ENCODE measurements around the gene CGB5. TPM values are rescaled to one million over a fixed set of nuclear protein-coding genes. Genes with fewer than 3 reads are reported as not detected.
"Not testable (repeated sequence)": the region's sequence is repeated elsewhere in the genome, so short reads cannot be mapped to it uniquely, and the experiment has no call there.

Gene CGB5
- polyA plus RNA-seq (2013, experiment 1 of 4), result not detected
- polyA plus RNA-seq (2013, experiment 2 of 4), result not detected
- not detected for polyA plus RNA-seq (2013, experiment 3 of 4)
- polyA plus RNA-seq (2013, experiment 4 of 4), result not detected

- H3K27me3 ChIP-seq (ENCODE audit: control insufficient read depth, insufficient read depth, low read length, poor library complexity, severe bottlenecking), result not testable (repeated sequence)
- WGBS, 2 experiments, result 84 to 86% methylated on average over 14 to 15 of the region's 15 CpGs
These were observed at the start of gene CGB5 for GRCh38 chr19:49043548-49043947. TSS of gene CGB5 (plus strand) at chr19:49043848. CDS start at chr19:49044210, 362 bp downstream.

GRCh38 chr19:48994035-48994386 lies 49.6 kb upstream of the CGB5 start:
- WGBS, 2 experiments, result 4% methylated on average over 13 of the region's 13 CpGs
- Histone ChIP-seq H3K27me3 (ENCODE audit: control insufficient read depth, insufficient read depth, low read length, poor library complexity, severe bottlenecking) (no peaks in the 10 kb centered on the region), H3K36me3 (ENCODE audit: control insufficient read depth, insufficient read depth, low read length) (no peaks in the 10 kb centered on the region), H3K4me1 (ENCODE audit: control insufficient read depth, insufficient read depth, low read length) (peaks cover 17% of the 10 kb centered on the region), H3K4me3 (ENCODE audit: insufficient read depth, low read depth, low read length) (peak overlapping the region; percentile 73), H3K27ac (ENCODE audit: insufficient read depth, low read depth, low read length, poor library complexity, severe bottlenecking) (no peak overlapping the region), H3K9me3 (ENCODE audit: control insufficient read depth, low read length) (no peaks in the 10 kb centered on the region)

More at GRCh38 chr19:49043548-49043947, at the start of gene CGB5:
- H3K9me3 ChIP-seq (ENCODE audit: control insufficient read depth, low read length); H3K36me3 ChIP-seq (ENCODE audit: control insufficient read depth, insufficient read depth, low read length); H3K4me1 ChIP-seq (ENCODE audit: control insufficient read depth, insufficient read depth, low read length); H3K27ac ChIP-seq (ENCODE audit: insufficient read depth, low read depth, low read length, poor library complexity, severe bottlenecking); H3K4me3 ChIP-seq (ENCODE audit: insufficient read depth, low read depth, low read length): not testable (repeated sequence)

GRCh38 chr19:48997972-48998371 lies 45.7 kb upstream of the CGB5 start:
- Histone ChIP-seq H3K4me1 (ENCODE audit: control insufficient read depth, insufficient read depth, low read length) (peaks cover 7% of the 10 kb centered on the region), H3K27me3 (ENCODE audit: control insufficient read depth, insufficient read depth, low read length, poor library complexity, severe bottlenecking) (no peaks in the 10 kb centered on the region), H3K27ac (ENCODE audit: insufficient read depth, low read depth, low read length, poor library complexity, severe bottlenecking) (no peak overlapping the region), H3K36me3 (ENCODE audit: control insufficient read depth, insufficient read depth, low read length) (no peaks in the 10 kb centered on the region), H3K4me3 (ENCODE audit: insufficient read depth, low read depth, low read length) (no peak overlapping the region), H3K9me3 (ENCODE audit: control insufficient read depth, low read length) (no peaks in the 10 kb centered on the region)
- WGBS, 2 experiments, result 86 to 88% methylated on average over 5 of the region's 5 CpGs

- no peaks in the 10 kb centered on the region for H3K27me3 ChIP-seq (ENCODE audit: control insufficient read depth, insufficient read depth, low read length, poor library complexity, severe bottlenecking)
- no peaks in the 10 kb centered on the region for H3K9me3 ChIP-seq (ENCODE audit: control insufficient read depth, low read length)
- peaks cover 7% of the 10 kb centered on the region for H3K36me3 ChIP-seq (ENCODE audit: control insufficient read depth, insufficient read depth, low read length)
- no peak overlapping the region for H3K27ac ChIP-seq (ENCODE audit: insufficient read depth, low read depth, low read length, poor library complexity, severe bottlenecking)
- no peak overlapping the region for H3K4me3 ChIP-seq (ENCODE audit: insufficient read depth, low read depth, low read length)
- peaks cover 1% of the 10 kb centered on the region for H3K4me1 ChIP-seq (ENCODE audit: control insufficient read depth, insufficient read depth, low read length)
- WGBS, 2 experiments, result 46 to 48% methylated on average over 15 to 16 of the region's 16 CpGs
These were observed 43.9 kb upstream of the CGB5 start for GRCh38 chr19:48999481-49000325.

- 96 to 98% methylated on average over 15 of the region's 15 CpGs for whole genome bisulfite sequencing, 2 experiments
- Histone ChIP-seq H3K27me3 (ENCODE audit: control insufficient read depth, insufficient read depth, low read length, poor library complexity, severe bottlenecking) (no peaks in the 10 kb centered on the region), H3K9me3 (ENCODE audit: control insufficient read depth, low read length) (no peaks in the 10 kb centered on the region), H3K27ac (ENCODE audit: insufficient read depth, low read depth, low read length, poor library complexity, severe bottlenecking) (no peak overlapping the region), H3K4me3 (ENCODE audit: insufficient read depth, low read depth, low read length) (no peak overlapping the region), H3K36me3 (ENCODE audit: control insufficient read depth, insufficient read depth, low read length) (peaks cover 21% of the 10 kb centered on the region), H3K4me1 (ENCODE audit: control insufficient read depth, insufficient read depth, low read length) (no peaks in the 10 kb centered on the region)
These were observed 39.5 kb upstream of the CGB5 start for GRCh38 chr19:49004133-49004532.

GRCh38 chr19:49004964-49005614 lies 38.6 kb upstream of the CGB5 start:
- no peaks in the 10 kb centered on the region for H3K9me3 ChIP-seq (ENCODE audit: control insufficient read depth, low read length)
- no peaks in the 10 kb centered on the region for H3K4me1 ChIP-seq (ENCODE audit: control insufficient read depth, insufficient read depth, low read length)
- no peak overlapping the region for H3K4me3 ChIP-seq (ENCODE audit: insufficient read depth, low read depth, low read length)
- H3K27me3 ChIP-seq (ENCODE audit: control insufficient read depth, insufficient read depth, low read length, poor library complexity, severe bottlenecking), result no peaks in the 10 kb centered on the region
- WGBS, 2 experiments, result 94 to 98% methylated on average over 7 of the region's 7 CpGs
- peaks cover 21% of the 10 kb centered on the region for H3K36me3 ChIP-seq (ENCODE audit: control insufficient read depth, insufficient read depth, low read length)
- H3K27ac ChIP-seq (ENCODE audit: insufficient read depth, low read depth, low read length, poor library complexity, severe bottlenecking), result no peak overlapping the region

- Histone ChIP-seq H3K27me3 (ENCODE audit: control insufficient read depth, insufficient read depth, low read length, poor library complexity, severe bottlenecking) (no peaks in the 10 kb centered on the region), H3K9me3 (ENCODE audit: control insufficient read depth, low read length) (no peaks in the 10 kb centered on the region), H3K27ac (ENCODE audit: insufficient read depth, low read depth, low read length, poor library complexity, severe bottlenecking) (no peak overlapping the region), H3K36me3 (ENCODE audit: control insufficient read depth, insufficient read depth, low read length) (peaks cover 30% of the 10 kb centered on the region), H3K4me1 (ENCODE audit: control insufficient read depth, insufficient read depth, low read length) (no peaks in the 10 kb centered on the region), H3K4me3 (ENCODE audit: insufficient read depth, low read depth, low read length) (no peak overlapping the region)
- 95 to 96% methylated on average over 22 of the region's 22 CpGs for WGBS, 2 experiments
These were observed 36.7 kb upstream of the CGB5 start for GRCh38 chr19:49006905-49007304.

GRCh38 chr19:49009828-49010227 lies 33.8 kb upstream of the CGB5 start:
- 94 to 96% methylated on average over 18 of the region's 18 CpGs for WGBS, 2 experiments
- no peak overlapping the region for H3K27ac ChIP-seq (ENCODE audit: insufficient read depth, low read depth, low read length, poor library complexity, severe bottlenecking)
- H3K4me3 ChIP-seq (ENCODE audit: insufficient read depth, low read depth, low read length), result no peak overlapping the region

GRCh38 chr19:49010453-49010852 lies 33.2 kb upstream of the CGB5 start:
- H3K9me3 ChIP-seq (ENCODE audit: control insufficient read depth, low read length), result no peaks in the 10 kb centered on the region
- H3K27me3 ChIP-seq (ENCODE audit: control insufficient read depth, insufficient read depth, low read length, poor library complexity, severe bottlenecking), result no peaks in the 10 kb centered on the region
- peaks cover 19% of the 10 kb centered on the region for H3K36me3 ChIP-seq (ENCODE audit: control insufficient read depth, insufficient read depth, low read length)
- H3K4me3 ChIP-seq (ENCODE audit: insufficient read depth, low read depth, low read length), result no peak overlapping the region
- 91 to 94% methylated on average over 18 of the region's 18 CpGs for WGBS, 2 experiments
- no peak overlapping the region for H3K27ac ChIP-seq (ENCODE audit: insufficient read depth, low read depth, low read length, poor library complexity, severe bottlenecking)
- H3K4me1 ChIP-seq (ENCODE audit: control insufficient read depth, insufficient read depth, low read length), result no peaks in the 10 kb centered on the region

More at GRCh38 chr19:49009828-49010227, 33.8 kb upstream of the CGB5 start:
- Histone ChIP-seq H3K4me1 (ENCODE audit: control insufficient read depth, insufficient read depth, low read length) (no peaks in the 10 kb centered on the region), H3K27me3 (ENCODE audit: control insufficient read depth, insufficient read depth, low read length, poor library complexity, severe bottlenecking) (no peaks in the 10 kb centered on the region), H3K9me3 (ENCODE audit: control insufficient read depth, low read length) (no peaks in the 10 kb centered on the region), H3K36me3 (ENCODE audit: control insufficient read depth, insufficient read depth, low read length) (peaks cover 23% of the 10 kb centered on the region)

GRCh38 chr19:49011194-49011593 lies 32.5 kb upstream of the CGB5 start:
- WGBS, 2 experiments, result 90% methylated on average over 17 of the region's 17 CpGs
- H3K36me3 ChIP-seq (ENCODE audit: control insufficient read depth, insufficient read depth, low read length), result peaks cover 19% of the 10 kb centered on the region
- no peaks in the 10 kb centered on the region for H3K4me1 ChIP-seq (ENCODE audit: control insufficient read depth, insufficient read depth, low read length)
- no peaks in the 10 kb centered on the region for H3K9me3 ChIP-seq (ENCODE audit: control insufficient read depth, low read length)
- no peak overlapping the region for H3K27ac ChIP-seq (ENCODE audit: insufficient read depth, low read depth, low read length, poor library complexity, severe bottlenecking)
- no peaks in the 10 kb centered on the region for H3K27me3 ChIP-seq (ENCODE audit: control insufficient read depth, insufficient read depth, low read length, poor library complexity, severe bottlenecking)
- no peak overlapping the region for H3K4me3 ChIP-seq (ENCODE audit: insufficient read depth, low read depth, low read length)
